Lower lobe of right lung (tissue), 2 donors: Measurements from ENCODE around the gene RNF130. TPM values are rescaled to one million over a fixed set of nuclear protein-coding genes. Genes with fewer than 3 reads are reported as not detected.

ENCODE experiments used
- ATAC-seq, 2 donors: fragments of 200-7000 bp; cut with Tn5 transposase; one replicate each; pipeline ENCODE4 v1.9.1; 2020 to 2022; ENCODE audit warnings: mild to moderate bottlenecking in 2 of 2, moderate library complexity in 2 of 2
- DNase-seq: peaks from one replicate; pipeline ENCODE4 v3.0.0-alpha.2; 2020
- H3K27ac ChIP-seq: fragments of 200-600 bp; one replicate; pipeline ENCODE4 v1.8.0; 2022
- H3K27me3 ChIP-seq: fragments of 200-600 bp; one replicate; pipeline ENCODE4 v1.8.0; 2022; ENCODE audit warnings: low read depth
- H3K36me3 ChIP-seq: fragments of 200-600 bp; one replicate; pipeline ENCODE4 v1.8.0; 2022; ENCODE audit warnings: mild to moderate bottlenecking
- H3K4me1 ChIP-seq: fragments of 200-600 bp; one replicate; pipeline ENCODE4 v1.8.0; 2022
- H3K4me3 ChIP-seq: fragments of 200-600 bp; one replicate; pipeline ENCODE4 v1.8.0; 2022; ENCODE audit warnings: mild to moderate bottlenecking
- H3K9me3 ChIP-seq: fragments of 200-600 bp; one replicate; pipeline ENCODE4 v1.8.0; 2022
- CTCF ChIP-seq: fragments of 200-600 bp; IDR thresholded peaks from one replicate; pipeline ENCODE4 v1.8.0; 2022; ENCODE audit warnings: antibody characterized with exemption, mild to moderate bottlenecking
- intact Hi-C: fragments of 100-400 bp; cut with DNase I; formaldehyde crosslinking; loops from one replicate; pipeline ENCODE4 v1.11.0; 2022
- microRNA-seq: library from miRNA; unstranded; fragments of <30 nt; microRNA quantifications from one replicate; pipeline ENCODE4 v1.2.0, GENCODE V29; 2020; ENCODE audit warnings: borderline number of aligned reads
- total RNA-seq: library from RNA; stranded (reverse); fragmentation: NEBNext Ultra II Directional; extraction: Animal tissue kit (Norgen Biotek cat#: 25700); gene quantifications from one replicate; pipeline ENCODE4 v1.2.1, GENCODE V29; 2021
- donor health status: DM: no; HTN: yes; CAD: no; lungs with severe emphysema.

RNF130 gene
- total RNA-seq, 1 donor from 2014 or later: 139 TPM

- ATAC-seq (peak; percentile 19 to 36), DNase-seq (peak; percentile 60)
- Histone ChIP-seq H3K9me3 (no peaks in the 10 kb centered on the region), H3K27ac (peak overlapping the region; percentile 65), H3K36me3 (peaks cover 27% of the 10 kb centered on the region), H3K4me1 (peaks cover 30% of the 10 kb centered on the region), H3K4me3 (peak overlapping the region; percentile 72), H3K27me3 (no peaks in the 10 kb centered on the region)
- intact Hi-C loops: no loop called here
- no peak for TF ChIP-seq CTCF
Observed at GRCh38 chr5:179906795-179907555, 164.6 kb downstream of the RNF130 start.

- Histone ChIP-seq H3K9me3 (no peaks in the 10 kb centered on the region), H3K36me3 (peaks cover 32% of the 10 kb centered on the region), H3K27me3 (no peaks in the 10 kb centered on the region), H3K4me1 (peaks cover 30% of the 10 kb centered on the region), H3K27ac (peak overlapping the region; percentile 65), H3K4me3 (peak overlapping the region; percentile 72)
- DNase-seq: no peak
- intact Hi-C loops: no loop called here
- ATAC-seq: no peak
- TF ChIP-seq CTCF: no peak
Observed at GRCh38 chr5:179906294-179906794, 165.2 kb downstream of the RNF130 start.

GRCh38 chr5:179905161-179905560 lies 166.4 kb downstream of the RNF130 start:
- Histone ChIP-seq H3K36me3 (peaks cover 44% of the 10 kb centered on the region), H3K9me3 (no peaks in the 10 kb centered on the region), H3K4me1 (peaks cover 30% of the 10 kb centered on the region), H3K27me3 (no peaks in the 10 kb centered on the region), H3K4me3 (no peak overlapping the region), H3K27ac (no peak overlapping the region)
- DNase-seq: no peak
- TF ChIP-seq CTCF: no peak
- intact Hi-C loops: no loop called here
- no peak for ATAC-seq

Small RNAs within 50 kb of the gene (microRNA-seq; reads per million reads assigned to microRNA genes)
- 176 reads per million, percentile 61 among the genes with 10 or more reads in this experiment for gene MIR340

Other genes starting within 250 kb of the RNF130 start
- gene MRNIP, start 212.9 kb downstream of the RNF130 start, total RNA-seq: 25.0 TPM
- gene TBC1D9B, start 163.9 kb downstream of the RNF130 start, total RNA-seq: 94.0 TPM
- gene RASGEF1C, start 137.5 kb upstream of the RNF130 start, total RNA-seq: not detected
- 43.1 TPM for gene MAPK9, start 220.3 kb upstream of the RNF130 start, total RNA-seq